ENCODE measurements around the gene TARS3. TPM values are rescaled to one million over a fixed set of nuclear protein-coding genes. Genes with fewer than 3 reads are reported as not detected.
A peak's percentile ranks its signal among the peaks of the same experiment; 100 is the strongest.

TARS3 gene
- polyA plus RNA-seq, 1 donor from 2014 or later: 13.3 TPM

DNA sequence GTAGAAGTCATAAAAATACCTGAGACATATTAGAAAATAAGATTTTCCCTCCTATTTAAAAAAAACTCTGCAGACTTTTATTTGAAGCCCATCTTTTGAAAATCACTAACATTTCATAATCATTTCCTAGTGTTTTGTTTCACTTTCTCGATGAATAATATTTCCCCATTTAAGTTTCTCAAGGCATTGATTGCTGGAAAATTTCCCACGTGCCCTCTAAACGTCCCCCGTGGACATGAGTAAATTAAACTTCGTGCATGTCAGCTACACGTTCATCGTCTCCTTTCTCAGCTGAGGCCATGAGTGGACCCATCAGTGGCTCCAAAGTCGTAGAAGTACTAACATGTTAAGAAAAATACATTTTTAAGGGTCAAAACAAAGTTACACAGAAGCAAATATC lies 70.1 kb downstream of the TARS3 start:
- peaks cover 18 to 27% (median 19%) of the 10 kb centered on the region in 3 donors for H3K4me1 Mint-ChIP-seq
- peak overlapping the region in 2 of 3 donors; percentile 23 to 93 for H3K27ac Mint-ChIP-seq
- peak overlapping the region in 3 of 4 donors; percentile 52 to 94 (median 75) for H3K4me3 Mint-ChIP-seq

DNA sequence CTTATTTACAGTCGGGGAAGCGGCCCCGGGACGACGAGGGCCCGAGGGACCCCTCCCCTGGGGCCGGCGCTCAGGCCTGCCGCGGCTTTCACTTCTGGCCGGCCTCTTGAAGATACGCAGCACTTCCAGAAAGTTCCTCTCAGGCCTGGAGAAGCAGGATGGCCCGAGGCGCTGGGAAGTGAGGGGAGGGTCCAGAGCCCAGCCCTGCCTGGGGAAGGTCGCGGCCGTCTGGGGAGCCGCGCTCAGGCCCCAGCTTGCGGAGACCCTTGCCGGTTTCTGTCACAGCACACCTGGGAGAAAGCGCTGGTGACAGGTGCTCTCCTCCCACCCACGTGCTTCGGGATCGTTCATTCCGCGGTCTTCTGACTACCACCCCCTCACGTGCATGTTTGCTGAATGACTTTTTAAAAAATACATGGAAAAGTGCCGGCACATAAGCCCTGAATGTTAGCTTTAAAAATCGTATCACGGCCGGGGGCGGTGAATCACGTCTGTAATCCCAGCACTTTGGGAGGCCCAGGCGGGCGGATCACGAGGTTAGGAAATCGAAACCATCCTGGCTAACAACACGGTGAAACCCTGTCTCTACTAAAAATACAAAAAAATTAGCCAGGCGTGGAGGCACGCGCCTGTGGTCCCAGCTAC lies 71.4 kb downstream of the TARS3 start:
- H3K4me3 Mint-ChIP-seq: peak overlapping the region; percentile 93 to 99 (median 96)
- no peaks in the 10 kb centered on the region for H3K27me3 Mint-ChIP-seq
- H3K27ac Mint-ChIP-seq: peak overlapping the region; percentile 93 to 96 (median 93)
- peaks cover 19 to 29% (median 20%) of the 10 kb centered on the region in 3 donors for H3K4me1 Mint-ChIP-seq
- peaks cover 1% of the 10 kb centered on the region for H3K36me3 Mint-ChIP-seq
- no peaks in the 10 kb centered on the region for H3K9me3 Mint-ChIP-seq

More for the DNA sequence above, 70.1 kb downstream of the TARS3 start:
- H3K9me3 Mint-ChIP-seq: no peaks in the 10 kb centered on the region
- no peaks in the 10 kb centered on the region for H3K36me3 Mint-ChIP-seq
- no peaks in the 10 kb centered on the region for H3K27me3 Mint-ChIP-seq

DNA sequence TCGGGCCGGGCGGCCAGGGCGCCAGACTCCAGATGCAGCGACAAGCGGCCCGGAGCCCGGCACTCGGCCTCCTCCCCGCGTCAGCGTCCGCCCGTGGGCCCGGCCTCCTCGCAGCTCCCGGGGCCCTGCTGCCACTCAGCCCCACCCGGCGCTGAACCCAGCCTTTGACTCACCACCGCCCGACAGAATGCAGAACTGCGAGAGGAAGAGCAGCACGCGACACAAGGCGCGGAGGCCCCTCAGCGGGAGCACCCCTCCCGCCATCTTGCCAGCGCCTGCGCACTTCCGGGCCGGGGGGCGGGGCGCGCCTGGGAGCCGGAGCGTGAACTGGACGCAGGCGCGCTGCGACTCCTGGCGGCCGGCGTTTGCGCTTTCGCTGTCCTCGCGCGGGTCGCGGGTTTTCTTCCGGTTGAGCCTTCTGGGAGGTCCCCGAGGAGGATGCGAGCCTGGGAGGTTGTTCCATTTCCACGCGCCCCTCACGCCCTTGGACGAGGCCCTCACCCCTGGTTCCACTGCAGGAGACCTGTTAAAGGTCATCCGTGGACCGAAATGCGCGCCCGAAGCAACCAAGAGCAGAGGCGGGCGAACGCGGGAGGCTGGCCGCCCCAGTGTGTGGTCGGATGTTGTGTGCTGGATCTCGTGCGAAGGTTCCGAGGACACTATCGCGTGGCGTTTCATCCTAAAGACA lies 72.0 kb downstream of the TARS3 start, which contains the start of gene TM2D3:
Gene TM2D3 (minus strand): TSS at position 284 of the 688 bp plus-strand sequence. CDS start 20 bp downstream, at position 264.
- peaks cover 1% of the 10 kb centered on the region for H3K36me3 Mint-ChIP-seq
- no peaks in the 10 kb centered on the region for H3K27me3 Mint-ChIP-seq
- peaks cover 19 to 29% (median 20%) of the 10 kb centered on the region in 3 donors for H3K4me1 Mint-ChIP-seq
- no peaks in the 10 kb centered on the region for H3K9me3 Mint-ChIP-seq
- peak within 1 kb of the TSS; percentile 93 to 97 (median 93) for H3K27ac Mint-ChIP-seq
- peak within 1 kb of the TSS; percentile 93 to 99 (median 96) for H3K4me3 Mint-ChIP-seq

DNA sequence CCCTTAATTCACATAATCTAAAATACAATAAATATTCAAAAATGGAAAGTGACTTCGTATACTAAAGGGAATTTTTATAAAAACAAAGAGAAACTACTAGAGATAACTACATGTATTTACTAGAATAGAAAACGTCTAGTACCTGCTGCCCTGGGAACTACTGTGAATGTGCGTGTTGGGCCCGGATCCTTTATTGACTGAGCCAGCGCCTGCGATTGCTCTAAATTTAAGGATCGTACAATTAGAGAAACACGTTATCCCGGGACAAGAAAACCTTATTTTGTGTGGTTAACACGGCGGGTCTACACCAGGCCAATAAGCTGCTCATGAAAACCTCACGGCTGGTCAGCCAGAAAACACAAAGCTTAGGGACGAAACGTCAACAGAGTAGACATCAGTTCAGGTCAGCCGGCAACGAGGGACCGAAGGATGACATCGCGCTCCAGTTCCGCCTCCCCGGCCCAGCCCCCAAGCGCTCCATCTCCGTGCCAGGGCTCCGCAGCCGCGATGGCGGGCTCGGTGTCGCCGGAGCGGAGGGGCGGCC lies 72.6 kb downstream of the TARS3 start:
- Mint-ChIP-seq H3K4me1 (peaks cover 19 to 29% (median 20%) of the 10 kb centered on the region in 3 donors), H3K36me3 (peaks cover 1% of the 10 kb centered on the region), H3K4me3 (peak overlapping the region; percentile 93 to 99 (median 96)), H3K9me3 (no peaks in the 10 kb centered on the region), H3K27ac (peak overlapping the region; percentile 93 to 97 (median 93)), H3K27me3 (no peaks in the 10 kb centered on the region)

DNA sequence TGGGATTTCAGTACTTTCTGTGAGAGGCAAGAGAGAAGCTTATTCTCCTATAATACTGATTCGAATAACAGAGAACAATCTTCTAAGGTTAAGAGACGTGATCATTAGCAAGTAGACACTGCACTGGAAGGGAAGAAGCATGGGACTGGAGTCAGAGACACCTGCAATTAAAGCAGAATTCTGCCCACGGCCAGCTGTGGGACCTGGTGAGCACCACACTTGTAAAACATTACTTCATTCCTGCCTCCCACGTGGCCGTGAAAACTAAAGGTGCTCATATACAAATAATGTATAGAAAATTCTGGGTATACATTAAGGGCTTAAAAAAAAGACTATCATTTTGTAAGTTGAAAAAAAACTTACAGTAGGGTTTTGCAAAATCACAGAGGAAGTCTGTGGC lies 74.1 kb downstream of the TARS3 start:
- Mint-ChIP-seq H3K27me3 (no peaks in the 10 kb centered on the region), H3K4me3 (peak overlapping the region in 3 of 4 donors; percentile 4 to 94 (median 23)), H3K36me3 (peaks cover 1% of the 10 kb centered on the region), H3K9me3 (no peaks in the 10 kb centered on the region), H3K4me1 (peaks cover 19 to 29% (median 20%) of the 10 kb centered on the region in 3 donors), H3K27ac (peak overlapping the region in 2 of 3 donors; percentile 46 to 93)

DNA sequence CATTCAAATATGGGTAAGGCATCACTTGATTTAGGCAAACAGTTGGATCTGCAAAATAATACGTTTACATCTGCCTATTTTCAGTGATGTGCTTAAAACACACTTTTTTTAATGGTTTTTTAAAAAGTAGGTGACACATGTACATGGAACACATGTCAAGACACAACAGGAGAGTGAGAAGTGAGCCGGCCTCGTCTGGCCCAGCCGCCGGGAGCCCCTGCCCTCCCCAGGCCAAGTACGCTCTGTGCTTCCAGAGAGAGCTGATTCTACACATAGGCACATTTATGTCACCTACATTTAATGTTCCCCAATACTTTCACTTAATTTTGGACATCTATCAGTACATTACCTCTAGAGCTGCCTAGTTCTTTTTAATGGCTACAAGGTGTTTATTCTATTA lies 75.9 kb downstream of the TARS3 start:
- H3K27ac Mint-ChIP-seq: no peak overlapping the region
- peaks cover 10 to 21% (median 17%) of the 10 kb centered on the region in 3 donors for H3K4me1 Mint-ChIP-seq
- H3K4me3 Mint-ChIP-seq: no peak overlapping the region
- no peaks in the 10 kb centered on the region for H3K9me3 Mint-ChIP-seq
- no peaks in the 10 kb centered on the region for H3K27me3 Mint-ChIP-seq
- peaks cover 1% of the 10 kb centered on the region for H3K36me3 Mint-ChIP-seq

DNA sequence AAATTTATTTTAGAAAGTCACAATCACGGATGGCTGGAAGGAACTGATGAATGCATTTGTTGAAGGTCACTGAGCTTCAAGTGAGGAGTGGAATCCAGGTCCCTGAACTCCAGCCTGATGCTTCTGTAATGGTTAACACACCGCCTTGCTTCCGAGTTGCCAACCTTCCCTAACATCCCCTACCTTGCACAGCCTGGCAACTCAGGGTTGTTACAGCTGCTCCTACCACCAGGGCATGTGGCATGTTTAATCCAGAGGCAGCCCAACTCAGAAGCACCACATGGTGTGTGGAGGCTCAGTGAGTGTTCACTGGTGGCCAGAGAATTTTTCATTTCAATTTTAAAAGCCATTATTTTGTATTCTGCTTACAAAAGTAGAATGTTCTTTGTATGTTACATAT lies 77.0 kb downstream of the TARS3 start:
- peaks cover 14 to 27% (median 17%) of the 10 kb centered on the region in 3 donors for H3K4me1 Mint-ChIP-seq

DNA sequence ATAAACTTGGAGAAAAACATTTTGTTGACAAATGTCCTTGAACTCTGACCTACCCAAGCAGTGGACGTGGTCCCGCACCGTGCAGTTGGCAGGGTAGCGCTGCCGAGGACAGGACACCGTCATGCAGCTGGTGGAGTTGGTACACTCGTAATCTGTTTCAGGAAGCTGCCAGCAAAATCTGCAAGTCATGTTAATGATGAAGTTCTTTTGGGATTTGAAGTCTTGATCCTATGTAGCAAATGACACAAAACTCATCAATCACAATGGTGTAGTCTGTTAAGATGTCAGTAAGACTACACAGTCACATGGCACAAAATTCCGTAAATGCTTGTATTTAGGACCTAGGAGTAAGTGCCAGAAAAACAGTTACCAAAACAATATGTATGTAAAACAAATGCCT lies 77.6 kb downstream of the TARS3 start:
- H3K27me3 Mint-ChIP-seq: no peaks in the 10 kb centered on the region
- peaks cover 3% of the 10 kb centered on the region for H3K36me3 Mint-ChIP-seq
- peaks cover 16 to 33% (median 19%) of the 10 kb centered on the region in 3 donors for H3K4me1 Mint-ChIP-seq
- no peak overlapping the region for H3K27ac Mint-ChIP-seq
- no peak overlapping the region for H3K4me3 Mint-ChIP-seq
- no peaks in the 10 kb centered on the region for H3K9me3 Mint-ChIP-seq

More for the DNA sequence above, 77.0 kb downstream of the TARS3 start:
- no peak overlapping the region for H3K4me3 Mint-ChIP-seq
- H3K27ac Mint-ChIP-seq: no peak overlapping the region
- H3K27me3 Mint-ChIP-seq: no peaks in the 10 kb centered on the region
- peaks cover 3% of the 10 kb centered on the region for H3K36me3 Mint-ChIP-seq
- no peaks in the 10 kb centered on the region for H3K9me3 Mint-ChIP-seq

DNA sequence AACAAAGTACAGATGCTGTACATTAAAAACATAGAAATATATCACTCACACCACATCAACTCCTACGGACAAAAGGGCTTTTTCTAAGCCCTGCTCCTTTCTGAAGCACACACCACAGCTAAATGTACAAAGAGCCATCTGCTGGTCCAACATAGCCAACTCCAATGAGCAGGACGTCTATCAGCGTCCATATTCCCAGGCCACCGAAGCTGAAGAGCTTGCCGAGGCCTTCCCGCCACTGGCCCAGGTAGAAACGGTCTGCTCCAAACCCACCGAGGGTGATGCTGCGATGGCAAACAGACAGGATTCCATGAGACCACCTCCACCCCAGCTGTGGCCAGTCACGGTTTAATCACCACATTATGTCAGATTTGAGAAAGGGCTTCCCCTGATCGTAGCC lies 81.9 kb downstream of the TARS3 start:
- Mint-ChIP-seq H3K9me3 (no peaks in the 10 kb centered on the region), H3K36me3 (peaks cover 4% of the 10 kb centered on the region), H3K27ac (peak overlapping the region; percentile 45 to 95 (median 77)), H3K27me3 (no peaks in the 10 kb centered on the region), H3K4me3 (peak overlapping the region in 2 of 4 donors; percentile 2 to 45), H3K4me1 (peaks cover 11 to 24% (median 22%) of the 10 kb centered on the region in 3 donors)

DNA sequence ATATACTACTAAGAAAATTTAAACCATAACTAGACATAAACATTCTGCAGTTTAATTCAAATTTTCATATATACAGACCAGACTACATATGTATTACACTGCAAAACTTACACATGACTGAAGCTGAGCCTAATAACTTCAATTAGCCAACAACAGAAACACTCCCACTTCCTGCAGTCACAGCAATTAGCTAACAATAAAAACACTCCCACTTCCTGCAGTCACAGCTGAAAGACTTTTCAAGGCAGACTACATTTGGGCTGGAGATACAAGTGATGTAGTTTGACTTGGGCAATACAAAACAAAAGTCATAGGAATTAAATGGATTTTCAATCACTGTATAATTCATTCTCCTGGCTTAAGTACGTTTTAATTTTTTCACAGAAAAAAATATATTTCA lies 82.4 kb downstream of the TARS3 start:
- H3K36me3 Mint-ChIP-seq: peaks cover 4% of the 10 kb centered on the region
- H3K27ac Mint-ChIP-seq: peak overlapping the region; percentile 45 to 95 (median 77)
- peaks cover 11 to 24% (median 22%) of the 10 kb centered on the region in 3 donors for H3K4me1 Mint-ChIP-seq
- no peaks in the 10 kb centered on the region for H3K9me3 Mint-ChIP-seq
- peak overlapping the region in 2 of 4 donors; percentile 2 to 45 for H3K4me3 Mint-ChIP-seq
- no peaks in the 10 kb centered on the region for H3K27me3 Mint-ChIP-seq

DNA sequence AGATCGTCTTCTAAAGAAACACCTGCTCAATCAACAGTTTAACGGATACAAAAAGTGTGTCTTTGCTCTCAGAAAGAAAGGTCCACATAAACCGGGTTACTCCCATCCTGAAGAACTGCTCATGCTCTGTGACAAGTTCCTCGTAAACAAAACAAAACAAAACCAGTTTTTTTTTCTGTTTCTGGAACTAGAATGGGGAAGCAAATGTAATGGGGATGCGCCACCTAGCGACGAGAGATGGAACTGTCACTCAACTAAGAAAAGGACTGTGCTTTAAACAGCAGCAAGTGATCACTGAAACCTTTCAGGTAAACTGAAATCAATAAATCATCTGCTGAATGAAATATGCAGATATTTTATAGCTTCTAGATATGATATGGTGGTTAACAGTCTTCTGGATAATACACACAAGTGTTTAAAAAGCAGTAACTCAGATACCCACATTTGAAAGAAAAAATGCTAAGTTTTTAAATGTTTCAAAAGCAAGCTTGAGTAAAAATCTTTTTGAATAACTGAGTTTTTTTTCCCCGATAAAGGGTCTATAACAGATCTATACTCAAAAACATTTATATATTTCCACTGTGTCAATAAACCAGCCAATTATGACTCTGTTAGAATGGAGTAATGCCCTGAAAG lies 83.0 kb downstream of the TARS3 start:
- peaks cover 11 to 24% (median 22%) of the 10 kb centered on the region in 3 donors for H3K4me1 Mint-ChIP-seq
- peak overlapping the region; percentile 14 to 85 (median 43) for H3K4me3 Mint-ChIP-seq
- no peaks in the 10 kb centered on the region for H3K27me3 Mint-ChIP-seq
- peak overlapping the region; percentile 88 to 95 (median 89) for H3K27ac Mint-ChIP-seq
- H3K36me3 Mint-ChIP-seq: peaks cover 4% of the 10 kb centered on the region
- no peaks in the 10 kb centered on the region for H3K9me3 Mint-ChIP-seq

DNA sequence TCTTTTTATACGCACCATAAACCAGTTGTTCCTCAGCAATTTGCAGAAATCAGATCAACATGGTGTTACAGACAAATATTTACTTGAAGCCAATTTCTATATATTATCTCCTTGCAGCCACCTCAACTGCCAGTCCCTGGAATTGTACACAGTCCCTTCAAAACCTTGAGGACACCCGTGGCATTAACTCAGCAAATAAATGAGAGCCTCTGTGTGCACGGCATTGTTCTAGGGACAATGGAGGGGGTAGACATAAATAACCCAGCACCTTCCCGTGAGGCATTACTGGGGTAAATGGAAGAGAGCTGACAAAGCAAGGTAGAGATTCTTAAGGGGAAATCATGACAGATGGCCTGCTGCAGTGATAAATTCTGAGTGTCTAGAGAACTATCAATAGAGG lies 84.6 kb downstream of the TARS3 start:
- peak overlapping the region in 1 of 3 donors; percentile 48 for H3K27ac Mint-ChIP-seq
- H3K4me1 Mint-ChIP-seq: peaks cover 11 to 24% (median 22%) of the 10 kb centered on the region in 3 donors
- no peaks in the 10 kb centered on the region for H3K9me3 Mint-ChIP-seq
- H3K27me3 Mint-ChIP-seq: no peaks in the 10 kb centered on the region
- peak overlapping the region in 1 of 4 donors; percentile 12 for H3K4me3 Mint-ChIP-seq
- peaks cover 4% of the 10 kb centered on the region for H3K36me3 Mint-ChIP-seq

DNA sequence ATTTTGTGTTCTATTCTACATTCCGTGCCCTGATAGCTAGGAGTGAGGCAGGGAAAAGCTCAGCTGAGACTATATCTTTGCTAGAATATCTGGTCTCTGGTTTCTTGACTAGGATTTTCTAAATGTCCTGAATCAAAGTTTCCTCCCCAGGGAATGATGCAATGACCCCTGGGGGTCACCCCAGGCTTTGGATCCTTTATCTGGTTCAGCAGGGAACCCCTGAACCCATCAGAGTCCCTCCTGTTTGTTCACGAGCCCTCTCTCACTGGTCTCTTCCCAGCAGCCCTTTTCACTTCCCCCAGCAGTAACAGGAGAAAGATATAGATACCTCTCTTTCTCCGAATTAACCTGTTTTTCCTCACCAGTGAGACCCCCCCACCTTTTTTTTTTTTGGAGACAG lies 86.4 kb downstream of the TARS3 start:
- Mint-ChIP-seq H3K27me3 (no peaks in the 10 kb centered on the region), H3K36me3 (peaks cover 5% of the 10 kb centered on the region), H3K4me3 (no peak overlapping the region), H3K9me3 (no peaks in the 10 kb centered on the region), H3K27ac (peak overlapping the region in 1 of 3 donors; percentile 23), H3K4me1 (peaks cover 10 to 24% (median 20%) of the 10 kb centered on the region in 3 donors)

DNA sequence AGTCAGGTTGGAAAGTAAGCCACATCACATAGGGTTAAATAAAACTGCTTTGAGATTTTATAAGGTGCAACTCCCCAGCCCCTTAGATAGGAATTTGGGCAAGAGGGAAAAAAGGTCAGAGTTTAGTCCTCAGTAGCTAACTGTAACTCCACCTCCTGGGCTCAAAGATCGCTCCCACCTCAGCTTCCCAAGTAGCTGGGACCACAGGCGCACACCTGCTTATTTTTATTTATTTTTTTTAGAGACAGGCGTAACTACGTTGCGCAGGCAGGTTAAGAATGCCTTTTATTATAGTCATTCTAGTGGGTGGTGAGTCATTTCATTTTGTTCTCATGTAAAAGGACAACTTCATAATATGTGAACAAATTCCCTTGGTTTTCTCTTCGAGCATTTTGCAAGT lies 86.8 kb downstream of the TARS3 start:
- Mint-ChIP-seq H3K9me3 (no peaks in the 10 kb centered on the region), H3K4me1 (peaks cover 10 to 23% (median 18%) of the 10 kb centered on the region in 3 donors), H3K27me3 (no peaks in the 10 kb centered on the region), H3K27ac (peak overlapping the region in 1 of 3 donors; percentile 23), H3K4me3 (no peak overlapping the region), H3K36me3 (peaks cover 5% of the 10 kb centered on the region)

Data from IgD-negative memory B cell (primary cell).